ENCODE results near the gene CDKL5.
A peak's percentile ranks its signal among the peaks of the same experiment; 100 is the strongest.

The CDKL5 gene

GRCh38 chrX:18558799-18559198 lies 133.4 kb downstream of the CDKL5 start:
- no peak for DNase-seq (ENCODE audit: low read depth)
- no peak for TF ChIP-seq CTCF (conservative IDR thresholded peaks at IDR 0.05; ENCODE audit: low read depth, low read length)
- H3K4me3 ChIP-seq (ENCODE audit: low read depth, low read length), result no peak overlapping the region

GRCh38 chrX:18561020-18561419 lies 135.6 kb downstream of the CDKL5 start:
- no peak for TF ChIP-seq CTCF (conservative IDR thresholded peaks at IDR 0.05; ENCODE audit: low read depth, low read length)
- DNase-seq (ENCODE audit: low read depth), result no peak
- no peak overlapping the region for H3K4me3 ChIP-seq (ENCODE audit: low read depth, low read length)

- DNase-seq (ENCODE audit: low read depth), result no peak
- H3K4me3 ChIP-seq (ENCODE audit: low read depth, low read length), result no peak overlapping the region
- no peak for TF ChIP-seq CTCF (conservative IDR thresholded peaks at IDR 0.05; ENCODE audit: low read depth, low read length)
Measured at GRCh38 chrX:18565727-18566126, 140.3 kb downstream of the CDKL5 start.

GRCh38 chrX:18566748-18567147 lies 141.3 kb downstream of the CDKL5 start:
- H3K4me3 ChIP-seq (ENCODE audit: low read depth, low read length), result no peak overlapping the region
- no peak for DNase-seq (ENCODE audit: low read depth)
- no peak for TF ChIP-seq CTCF (conservative IDR thresholded peaks at IDR 0.05; ENCODE audit: low read depth, low read length)

- TF ChIP-seq CTCF (conservative IDR thresholded peaks at IDR 0.05; ENCODE audit: low read depth, low read length), result no peak
- DNase-seq (ENCODE audit: low read depth), result no peak
- no peak overlapping the region for H3K4me3 ChIP-seq (ENCODE audit: low read depth, low read length)
Measured at GRCh38 chrX:18573556-18573955, 148.1 kb downstream of the CDKL5 start.

GRCh38 chrX:18574591-18574990 lies 149.2 kb downstream of the CDKL5 start:
- no peak overlapping the region for H3K4me3 ChIP-seq (ENCODE audit: low read depth, low read length)
- DNase-seq (ENCODE audit: low read depth), result peak; percentile 78
- TF ChIP-seq CTCF (conservative IDR thresholded peaks at IDR 0.05; ENCODE audit: low read depth, low read length), result no peak

GRCh38 chrX:18575744-18576143 lies 150.3 kb downstream of the CDKL5 start:
- DNase-seq (ENCODE audit: low read depth), result no peak
- TF ChIP-seq CTCF (conservative IDR thresholded peaks at IDR 0.05; ENCODE audit: low read depth, low read length), result no peak
- H3K4me3 ChIP-seq (ENCODE audit: low read depth, low read length), result no peak overlapping the region

All from choroid plexus epithelial cell (primary cell).